ENCODE results near the gene PDLIM7. TPM values are rescaled to one million over a fixed set of nuclear protein-coding genes. Genes with fewer than 3 reads are reported as not detected.

The PDLIM7 gene
- total RNA-seq, 1 experiment from 2014 or later, result 132 TPM

- ChIA-PET CTCF (no interaction called here), POLR2A (ENCODE audit: low non-redundant PET) (no interaction called here)
- intact Hi-C loops (cut with micrococcal nuclease; ENCODE audit: unreplicated experiment), result no loop called here
- no peaks in the 10 kb centered on the region for H3K36me3 ChIP-seq (ENCODE audit: insufficient read depth, low read length, poor library complexity, severe bottlenecking)
- H3K4me3 ChIP-seq (ENCODE audit: low read depth, low read length, poor library complexity, severe bottlenecking), result no peak overlapping the region
- TF ChIP-seq CTCF (conservative IDR thresholded peaks at IDR 0.05; ENCODE audit: low read depth, low read length) (no peak), EZH2 (IDR thresholded peaks at IDR 0.05; ENCODE audit: borderline replicate concordance, low read depth, low read length, poor library complexity, severe bottlenecking) (no peak)
- peaks cover under 1% of the 10 kb centered on the region for H3K4me1 ChIP-seq (ENCODE audit: insufficient read depth, low read length, poor library complexity, severe bottlenecking)
- H3K27me3 ChIP-seq (replicated peaks; ENCODE audit: insufficient read depth, low read depth, low read length, poor library complexity), result no peaks in the 10 kb centered on the region
- BruUV-seq (replicated peaks), result no TSS peak
- H3K27ac ChIP-seq (ENCODE audit: low read depth, low read length, poor library complexity, severe bottlenecking), result no peak overlapping the region
- no peaks in the 10 kb centered on the region for H3K9me3 ChIP-seq (ENCODE audit: low read depth, low read length, poor library complexity, severe bottlenecking)
- DNase-seq (ENCODE audit: low spot score), result no peak
These were observed 6.1 kb upstream of the PDLIM7 start for GRCh38 chr5:177503351-177504085.

- Histone ChIP-seq H3K27ac (ENCODE audit: low read depth, low read length, poor library complexity, severe bottlenecking) (no peak overlapping the region), H3K36me3 (ENCODE audit: insufficient read depth, low read length, poor library complexity, severe bottlenecking) (no peaks in the 10 kb centered on the region), H3K4me3 (ENCODE audit: low read depth, low read length, poor library complexity, severe bottlenecking) (no peak overlapping the region), H3K9me3 (ENCODE audit: low read depth, low read length, poor library complexity, severe bottlenecking) (no peaks in the 10 kb centered on the region), H3K4me1 (ENCODE audit: insufficient read depth, low read length, poor library complexity, severe bottlenecking) (peaks cover 6% of the 10 kb centered on the region), H3K27me3 (replicated peaks; ENCODE audit: insufficient read depth, low read depth, low read length, poor library complexity) (no peaks in the 10 kb centered on the region)
- BruUV-seq (replicated peaks), result no TSS peak
- POLR2A ChIA-PET (ENCODE audit: low non-redundant PET), result no interaction called here
- DNase-seq (ENCODE audit: low spot score), result no peak
- CTCF ChIA-PET, result no interaction called here
- intact Hi-C loops (cut with micrococcal nuclease; ENCODE audit: unreplicated experiment), result no loop called here
- no peak for TF ChIP-seq CTCF (conservative IDR thresholded peaks at IDR 0.05; ENCODE audit: low read depth, low read length)
These were observed 5.5 kb upstream of the PDLIM7 start for GRCh38 chr5:177502886-177503285.

- DNase-seq (ENCODE audit: low spot score), result no peak
- Histone ChIP-seq H3K4me1 (ENCODE audit: insufficient read depth, low read length, poor library complexity, severe bottlenecking) (peaks cover 6% of the 10 kb centered on the region), H3K36me3 (ENCODE audit: insufficient read depth, low read length, poor library complexity, severe bottlenecking) (no peaks in the 10 kb centered on the region), H3K27ac (ENCODE audit: low read depth, low read length, poor library complexity, severe bottlenecking) (no peak overlapping the region), H3K27me3 (replicated peaks; ENCODE audit: insufficient read depth, low read depth, low read length, poor library complexity) (no peaks in the 10 kb centered on the region), H3K4me3 (ENCODE audit: low read depth, low read length, poor library complexity, severe bottlenecking) (no peak overlapping the region), H3K9me3 (ENCODE audit: low read depth, low read length, poor library complexity, severe bottlenecking) (no peaks in the 10 kb centered on the region)
- POLR2A ChIA-PET (ENCODE audit: low non-redundant PET), result no interaction called here
- intact Hi-C loops (cut with micrococcal nuclease; ENCODE audit: unreplicated experiment), result loop anchor here (1.0 kb wide), 2 partner anchors 112 to 388 kb away; no protein-coding TSS in a partner anchor
- TF ChIP-seq EZH2 (IDR thresholded peaks at IDR 0.05; ENCODE audit: borderline replicate concordance, low read depth, low read length, poor library complexity, severe bottlenecking), result no peak
- no peak for TF ChIP-seq CTCF (conservative IDR thresholded peaks at IDR 0.05; ENCODE audit: low read depth, low read length)
- BruUV-seq (replicated peaks), result no TSS peak
- CTCF ChIA-PET, result interaction anchor here (0.7 to 1.5 kb wide), 5 partner anchors 14 to 388 kb away, joined by 3 to 6 read pairs (median 4); no protein-coding TSS in a partner anchor
These were observed 4.7 kb upstream of the PDLIM7 start for GRCh38 chr5:177501874-177502678.
